AG09309 (cell line): ENCODE measurements around the gene SEMA5A.

ENCODE experiments used
- DNase-seq: peaks from one replicate; pipeline ENCODE4 v3.0.0-alpha.2; 2010; ENCODE audit warnings: low read depth
- H3K4me3 ChIP-seq: 2 replicates; pipeline ENCODE4 v1.5.1; 2011; ENCODE audit warnings: mild to moderate bottlenecking, low read depth, low read length, moderate library complexity; ENCODE audit not compliant: control insufficient read depth
- CTCF ChIP-seq: IDR thresholded peaks from 2 replicates; pipeline ENCODE4 v1.5.1; 2011; ENCODE audit warnings: mild to moderate bottlenecking, low read depth, low read length, inconsistent platforms; ENCODE audit not compliant: insufficient read depth, control insufficient read depth; ENCODE audit errors: missing control alignments

Gene SEMA5A

GRCh38 chr5:9398227-9398626 lies 147.6 kb downstream of the SEMA5A start:
- no peak overlapping the region for H3K4me3 ChIP-seq
- DNase-seq, result no peak
- TF ChIP-seq CTCF, result no peak

GRCh38 chr5:9396285-9396770 lies 149.5 kb downstream of the SEMA5A start:
- H3K4me3 ChIP-seq, result no peak overlapping the region
- no peak for TF ChIP-seq CTCF
- no peak for DNase-seq

GRCh38 chr5:9395706-9396105 lies 150.2 kb downstream of the SEMA5A start:
- TF ChIP-seq CTCF, result no peak
- DNase-seq, result no peak
- no peak overlapping the region for H3K4me3 ChIP-seq

- H3K4me3 ChIP-seq, result no peak overlapping the region
- DNase-seq, result no peak
- TF ChIP-seq CTCF, result no peak
Measured at GRCh38 chr5:9394221-9394620, 151.7 kb downstream of the SEMA5A start.

GRCh38 chr5:9392625-9393024 lies 153.2 kb downstream of the SEMA5A start:
- TF ChIP-seq CTCF, result no peak
- no peak for DNase-seq
- no peak overlapping the region for H3K4me3 ChIP-seq

- H3K4me3 ChIP-seq, result no peak overlapping the region
- TF ChIP-seq CTCF, result no peak
- no peak for DNase-seq
Measured at GRCh38 chr5:9391080-9391479, 154.8 kb downstream of the SEMA5A start.

- no peak for TF ChIP-seq CTCF
- DNase-seq, result no peak
- no peak overlapping the region for H3K4me3 ChIP-seq
Measured at GRCh38 chr5:9390113-9390512, 155.8 kb downstream of the SEMA5A start.
